Measurements from ENCODE around the gene FAM168A.

- no peak for TF ChIP-seq EP300 (IDR thresholded peaks at IDR 0.05)
- TF ChIP-seq, protein P1, sequence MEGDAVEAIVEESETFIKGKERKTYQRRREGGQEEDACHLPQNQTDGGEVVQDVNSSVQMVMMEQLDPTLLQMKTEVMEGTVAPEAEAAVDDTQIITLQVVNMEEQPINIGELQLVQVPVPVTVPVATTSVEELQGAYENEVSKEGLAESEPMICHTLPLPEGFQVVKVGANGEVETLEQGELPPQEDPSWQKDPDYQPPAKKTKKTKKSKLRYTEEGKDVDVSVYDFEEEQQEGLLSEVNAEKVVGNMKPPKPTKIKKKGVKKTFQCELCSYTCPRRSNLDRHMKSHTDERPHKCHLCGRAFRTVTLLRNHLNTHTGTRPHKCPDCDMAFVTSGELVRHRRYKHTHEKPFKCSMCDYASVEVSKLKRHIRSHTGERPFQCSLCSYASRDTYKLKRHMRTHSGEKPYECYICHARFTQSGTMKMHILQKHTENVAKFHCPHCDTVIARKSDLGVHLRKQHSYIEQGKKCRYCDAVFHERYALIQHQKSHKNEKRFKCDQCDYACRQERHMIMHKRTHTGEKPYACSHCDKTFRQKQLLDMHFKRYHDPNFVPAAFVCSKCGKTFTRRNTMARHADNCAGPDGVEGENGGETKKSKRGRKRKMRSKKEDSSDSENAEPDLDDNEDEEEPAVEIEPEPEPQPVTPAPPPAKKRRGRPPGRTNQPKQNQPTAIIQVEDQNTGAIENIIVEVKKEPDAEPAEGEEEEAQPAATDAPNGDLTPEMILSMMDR (IDR thresholded peaks at IDR 0.05): no peak
Measured at GRCh38 chr11:73645972-73646631, 48.2 kb upstream of the FAM168A start, which contains the start of gene PLEKHB1.

Data from esophagus muscularis mucosa (tissue), 3 donors.